PC-3 (cell line): ENCODE data around the gene SH3RF3. TPM values are rescaled to one million over a fixed set of nuclear protein-coding genes. Genes with fewer than 3 reads are reported as not detected.

Experiments
- ATAC-seq: fragments of 200-7000 bp; cut with Tn5 transposase; 2 replicates; pipeline ENCODE4 v1.9.1; 2020; ENCODE audit warnings: mild to moderate bottlenecking, moderate library complexity
- BruUV-seq: library from RNA; stranded (reverse); fragments of 400-500 nt; replicated peaks from 2 replicates; lab custom pipeline; 2021; lab: Mats Ljungman, UMichigan
- CTCF ChIA-PET: fragments of 300-600 bp; sonication (Branson Sonifier 250); formaldehyde crosslinking; loops from one replicate; lab custom pipeline; 2022; ENCODE audit warnings: antibody characterized with exemption; lab: Charles Lee
- POLR2A ChIA-PET: fragments of 300-600 bp; sonication (Branson Sonifier 250); formaldehyde crosslinking; loops from one replicate; lab custom pipeline; 2022; ENCODE audit warnings: antibody characterized with exemption; ENCODE audit not compliant: unreplicated experiment; lab: Charles Lee
- DNase-seq: peaks from one replicate; pipeline ENCODE4 v3.0.0-alpha.2; 2015
- H2AFZ ChIP-seq: fragments of 300-600 bp; sonication (generic); 2 replicates; pipeline ENCODE4 v1.6.0; 2016; ENCODE audit warnings: antibody characterized with exemption, low read length
- H3F3A ChIP-seq: fragments of 300-600 bp; sonication (generic); one replicate; pipeline ENCODE4 v1.6.0; 2017; ENCODE audit warnings: antibody characterized with exemption, low read length, control low read depth, mild to moderate bottlenecking; ENCODE audit not compliant: unreplicated experiment
- H3K27ac ChIP-seq: fragments of 300-600 bp; sonication (generic); 2 replicates; pipeline ENCODE4 v1.5.1; 2016; ENCODE audit warnings: mild to moderate bottlenecking, low read length
- H3K27me3 ChIP-seq: fragments of 300-600 bp; sonication (generic); 2 replicates; pipeline ENCODE4 v1.6.1; 2016; ENCODE audit warnings: low read length, mixed read lengths
- H3K36me3 ChIP-seq: fragments of 300-600 bp; sonication (generic); 2 replicates; pipeline ENCODE4 v1.6.1; 2016; ENCODE audit warnings: low read depth, mixed run types, low read length, mixed read lengths
- H3K4me1 ChIP-seq: fragments of 300-600 bp; sonication (generic); 2 replicates; pipeline ENCODE4 v1.5.1; 2016; ENCODE audit warnings: low read length; ENCODE audit not compliant: insufficient read depth
- H3K4me2 ChIP-seq: fragments of 300-600 bp; sonication (generic); 2 replicates; pipeline ENCODE4 v1.6.0; 2016; ENCODE audit warnings: low read length
- H3K4me3 ChIP-seq: fragments of 300-600 bp; sonication (generic); 2 replicates; pipeline ENCODE4 v1.5.1; 2016; ENCODE audit warnings: mild to moderate bottlenecking, low read length, mixed read lengths
- H3K79me2 ChIP-seq: fragments of 300-600 bp; sonication (generic); 2 replicates; pipeline ENCODE4 v1.6.1; 2017; ENCODE audit warnings: low read length, mixed read lengths
- H3K9ac ChIP-seq: fragments of 300-600 bp; sonication (generic); 2 replicates; pipeline ENCODE4 v1.6.0; 2016; ENCODE audit warnings: mild to moderate bottlenecking, low read length
- H3K9me2 ChIP-seq: fragments of 300-600 bp; sonication (generic); replicated peaks from 2 replicates; pipeline ENCODE4 v1.6.1; 2016; ENCODE audit warnings: mixed run types, low read length, mixed read lengths
- H3K9me3 ChIP-seq: fragments of 300-600 bp; sonication (generic); 2 replicates; pipeline ENCODE4 v1.6.1; 2016; ENCODE audit warnings: low read length, mixed read lengths
- H4K20me1 ChIP-seq: fragments of 300-600 bp; sonication (generic); 2 replicates; pipeline ENCODE4 v1.6.1; 2016; ENCODE audit warnings: low read length, mixed read lengths
- CTCF ChIP-seq: fragments of 300-600 bp; sonication (generic); conservative IDR thresholded peaks from 2 replicates; pipeline ENCODE4 v1.5.1; 2017; ENCODE audit warnings: antibody characterized with exemption, low read depth, mild to moderate bottlenecking, low read length
- EZH2 ChIP-seq: fragments of 300-600 bp; sonication (generic); IDR thresholded peaks from one replicate; pipeline ENCODE4 v1.6.1; 2017; ENCODE audit warnings: antibody characterized with exemption, mild to moderate bottlenecking, low read length; ENCODE audit not compliant: unreplicated experiment
- EZH2phosphoT487 ChIP-seq: fragments of 300-600 bp; sonication (generic); IDR thresholded peaks from 2 replicates; pipeline ENCODE4 v1.6.1; 2018; ENCODE audit warnings: mild to moderate bottlenecking, antibody characterized with exemption, low read length, borderline replicate concordance
- intact Hi-C: fragments of 100-400 bp; cut with micrococcal nuclease; formaldehyde crosslinking; loops from 2 replicates; pipeline ENCODE4 v1.9.0; 2023
- total RNA-seq: library from RNA; depleted of rRNA; stranded (reverse); fragments of >200 nt; gene quantifications from 2 replicates; pipeline ENCODE4 v1.2.3, GENCODE V29; 2014

The SH3RF3 gene
- total RNA-seq, 1 experiment from 2014 or later = 11.7 TPM

- Histone ChIP-seq H3K9ac (no peak overlapping the region), H3K9me2 (no peaks in the 10 kb centered on the region), H4K20me1 (no peaks in the 10 kb centered on the region), H3F3A (no peaks in the 10 kb centered on the region), H2AFZ (no peak overlapping the region), H3K27me3 (no peaks in the 10 kb centered on the region), H3K9me3 (no peaks in the 10 kb centered on the region), H3K79me2 (no peaks in the 10 kb centered on the region), H3K4me2 (no peak overlapping the region), H3K4me1 (peaks cover 11% of the 10 kb centered on the region), H3K4me3 (no peak overlapping the region), H3K36me3 (0 out of 2 replicates have a peak, but pooled peaks cover 6% of the 10 kb centered on the region), H3K27ac (no peak overlapping the region)
- intact Hi-C loops = no loop called here
- ChIA-PET CTCF (no interaction called here), POLR2A (no interaction called here)
- no peak for TF ChIP-seq EZH2phosphoT487
- no peak for TF ChIP-seq EZH2
- no peak for TF ChIP-seq CTCF
- no TSS peak for BruUV-seq
- DNase-seq (no peak), ATAC-seq (no peak)
These were observed 227.5 kb downstream of the SH3RF3 start for GRCh38 chr2:109356324-109357035.

DNA sequence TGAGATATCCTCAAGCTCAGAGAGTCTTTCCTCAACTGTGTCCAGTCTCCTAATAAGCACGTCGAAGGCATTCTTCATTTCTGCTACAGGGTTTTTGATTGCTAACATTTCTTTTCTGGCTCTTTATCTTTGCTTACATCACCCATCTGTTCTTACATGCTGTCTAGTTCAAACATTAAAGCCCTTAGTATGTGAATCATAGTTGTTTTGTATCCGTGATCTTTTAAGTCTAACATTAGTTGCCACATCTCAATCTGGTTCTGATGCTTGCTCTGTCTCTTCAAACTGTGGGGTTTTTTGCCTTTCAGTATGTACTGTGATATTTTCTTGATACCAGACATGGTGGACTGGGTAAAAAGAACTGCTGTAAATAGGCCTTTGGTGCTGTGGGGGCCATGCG lies 235.2 kb downstream of the SH3RF3 start:
- peaks cover 4% of the 10 kb centered on the region for H3F3A ChIP-seq
- H3K4me1 ChIP-seq = no peaks in the 10 kb centered on the region
- H4K20me1 ChIP-seq = no peaks in the 10 kb centered on the region
- no peaks in the 10 kb centered on the region for H3K27me3 ChIP-seq
- DNase-seq (no peak), ATAC-seq (no peak)
- no peak overlapping the region for H3K4me3 ChIP-seq
- no TSS peak for BruUV-seq
- intact Hi-C loops = no loop called here
- peaks cover 7% of the 10 kb centered on the region; the same call in 1 of the 2 replicates for H3K79me2 ChIP-seq
- no peak overlapping the region for H3K27ac ChIP-seq
- H3K4me2 ChIP-seq = no peak overlapping the region
- no peak overlapping the region for H3K9ac ChIP-seq
- ChIA-PET POLR2A (no interaction called here), CTCF (no interaction called here)
- TF ChIP-seq CTCF (no peak), EZH2 (no peak), EZH2phosphoT487 (no peak)
- no peaks in the 10 kb centered on the region for H3K36me3 ChIP-seq
- no peak overlapping the region for H2AFZ ChIP-seq
- no peaks in the 10 kb centered on the region for H3K9me2 ChIP-seq
- H3K9me3 ChIP-seq = no peaks in the 10 kb centered on the region

DNA sequence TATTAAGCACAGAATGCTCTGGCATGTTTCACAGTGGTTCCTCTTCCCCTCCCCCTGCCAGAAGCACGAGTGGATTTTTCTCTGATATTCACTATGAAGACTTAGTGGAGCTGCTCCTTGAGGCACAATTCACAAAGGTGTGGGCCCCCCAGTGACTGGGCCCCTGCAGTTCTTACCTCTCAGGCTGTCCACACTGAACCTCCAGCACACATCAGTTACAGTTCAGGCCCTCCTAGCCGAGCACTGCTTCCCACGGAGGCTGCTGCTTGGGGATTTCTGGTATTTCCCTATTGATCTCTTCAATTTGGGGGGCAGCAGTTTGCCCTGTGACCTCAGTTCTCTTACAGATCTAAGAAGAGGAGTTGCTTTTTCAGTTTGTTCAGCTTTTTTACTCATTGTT lies 236.1 kb downstream of the SH3RF3 start:
- H2AFZ ChIP-seq = no peak overlapping the region
- no peaks in the 10 kb centered on the region for H3K9me2 ChIP-seq
- H4K20me1 ChIP-seq = no peaks in the 10 kb centered on the region
- no peaks in the 10 kb centered on the region for H3K27me3 ChIP-seq
- DNase-seq = no peak
- no peak for ATAC-seq
- peaks cover 7% of the 10 kb centered on the region; the same call in 1 of the 2 replicates for H3K79me2 ChIP-seq
- CTCF ChIA-PET = no interaction called here
- no peak overlapping the region for H3K27ac ChIP-seq
- H3K36me3 ChIP-seq = no peaks in the 10 kb centered on the region
- no TSS peak for BruUV-seq
- no peak overlapping the region for H3K4me3 ChIP-seq
- H3K4me1 ChIP-seq = no peaks in the 10 kb centered on the region
- H3K9me3 ChIP-seq = no peaks in the 10 kb centered on the region
- no peak overlapping the region for H3K9ac ChIP-seq
- H3F3A ChIP-seq = peaks cover 4% of the 10 kb centered on the region
- H3K4me2 ChIP-seq = no peak overlapping the region
- POLR2A ChIA-PET = no interaction called here
- TF ChIP-seq EZH2phosphoT487 (no peak), CTCF (no peak), EZH2 (no peak)
- intact Hi-C loops = no loop called here
